NCI-H146 treated with DMSO at 0.1 percent for 48 hours (cell line): Measurements from ENCODE around the gene GSTO2.

Experiments
- DNase-seq: peaks from one replicate; lab custom pipeline; 2025; ENCODE audit not compliant: unreplicated experiment; lab: John Stamatoyannopoulos, UW

GSTO2 gene

GRCh38 chr10:104279550-104280259 is 10.7 kb downstream of the GSTO2 start:
- no peak for DNase-seq

GRCh38 chr10:104281694-104282093 is 12.7 kb downstream of the GSTO2 start:
- peak; percentile 69 for DNase-seq

- no peak for DNase-seq
Measured at GRCh38 chr10:104284846-104285245, 15.9 kb downstream of the GSTO2 start.

- no peak for DNase-seq
Measured at GRCh38 chr10:104286939-104287338, 18.0 kb downstream of the GSTO2 start.

- no peak for DNase-seq
Measured at GRCh38 chr10:104288355-104288754, 19.4 kb downstream of the GSTO2 start.

GRCh38 chr10:104291439-104291951 is 22.5 kb downstream of the GSTO2 start:
- DNase-seq = peak; percentile 65

GRCh38 chr10:104293011-104293410 is 24.0 kb downstream of the GSTO2 start:
- no peak for DNase-seq

GRCh38 chr10:104293781-104294321 is 24.9 kb downstream of the GSTO2 start:
- no peak for DNase-seq

GRCh38 chr10:104296687-104297436 is 27.9 kb downstream of the GSTO2 start:
- no peak for DNase-seq

- DNase-seq = no peak
Measured at GRCh38 chr10:104297697-104298660, 29.0 kb downstream of the GSTO2 start.

- DNase-seq = no peak
Measured at GRCh38 chr10:104299031-104299904, 30.3 kb downstream of the GSTO2 start.

- no peak for DNase-seq
Measured at GRCh38 chr10:104300002-104300735, 31.2 kb downstream of the GSTO2 start.

- peak; percentile 82 for DNase-seq
Measured at GRCh38 chr10:104300736-104301292, 31.8 kb downstream of the GSTO2 start.

GRCh38 chr10:104301907-104302690 is 33.1 kb downstream of the GSTO2 start:
- no peak for DNase-seq

GRCh38 chr10:104303594-104304355 is 34.8 kb downstream of the GSTO2 start:
- no peak for DNase-seq

- no peak for DNase-seq
Measured at GRCh38 chr10:104304356-104304745, 35.4 kb downstream of the GSTO2 start.

- no peak for DNase-seq
Measured at GRCh38 chr10:104304927-104305326, 35.9 kb downstream of the GSTO2 start.
